Epithelial cell of proximal tubule (primary cell): ENCODE data around the gene NEK4. TPM values are rescaled to one million over a fixed set of nuclear protein-coding genes. Genes with fewer than 3 reads are reported as not detected.

ENCODE experiments used
- DNase-seq: peaks from one replicate; pipeline ENCODE4 v3.0.0-alpha.2; 2011; ENCODE audit warnings: low read depth
- H3K4me3 ChIP-seq: 2 replicates; pipeline ENCODE4 v1.5.1; 2011; ENCODE audit warnings: low read depth, mild to moderate bottlenecking, low read length
- CTCF ChIP-seq: conservative IDR thresholded peaks from 2 replicates; pipeline ENCODE4 v1.5.1; 2012; ENCODE audit warnings: low read depth, mild to moderate bottlenecking, low read length
- total RNA-seq: library from RNA; depleted of rRNA; stranded (reverse); fragments of >200 nt; gene quantifications from 2 replicates; pipeline ENCODE4 v1.2.3, GENCODE V29; 2015

NEK4 gene
- total RNA-seq, 1 donor from 2014 or later, result 13.3 TPM

- TF ChIP-seq CTCF, result no peak
- DNase-seq, result no peak
- H3K4me3 ChIP-seq, result no peak overlapping the region
These were observed 40.8 kb upstream of the NEK4 start for GRCh38 chr3:52811452-52812011.

- no peak for DNase-seq
- no peak for TF ChIP-seq CTCF
- no peak overlapping the region for H3K4me3 ChIP-seq
These were observed 40.2 kb upstream of the NEK4 start for GRCh38 chr3:52810923-52811322.

- DNase-seq, result no peak
- TF ChIP-seq CTCF, result no peak
- H3K4me3 ChIP-seq, result no peak overlapping the region
These were observed 39.1 kb upstream of the NEK4 start for GRCh38 chr3:52809662-52810377.

- TF ChIP-seq CTCF, result no peak
- no peak overlapping the region for H3K4me3 ChIP-seq
- no peak for DNase-seq
These were observed 38.4 kb upstream of the NEK4 start for GRCh38 chr3:52809149-52809548.

GRCh38 chr3:52805270-52806039 lies 34.7 kb upstream of the NEK4 start:
- no peak for DNase-seq
- TF ChIP-seq CTCF, result no peak
- no peak overlapping the region for H3K4me3 ChIP-seq

- no peak for DNase-seq
- TF ChIP-seq CTCF, result no peak
- no peak overlapping the region for H3K4me3 ChIP-seq
These were observed 31.1 kb upstream of the NEK4 start for GRCh38 chr3:52801839-52802238.
